ENCODE results near the gene CBX4. TPM values are rescaled to one million over a fixed set of nuclear protein-coding genes. Genes with fewer than 3 reads are reported as not detected.

Gene CBX4
- total and polyA plus RNA-seq, 10 donors, result 12.3 to 48.0 (median 25.4) TPM

GRCh38 chr17:79864617-79865250, 25.5 kb upstream of the CBX4 start:
- peak; percentile 49 for DNase-seq
- WGBS, 5 donors, result 80 to 90% (median 85%) methylated on average over 20 of the region's 20 CpGs
- peaks cover 0 to 31% (median 11%) of the 10 kb centered on the region in 6 donors for H3K4me1 ChIP-seq
- intact Hi-C loops (cut with DNase I; ENCODE audit: low total_unique reads), result no loop called here
- TF ChIP-seq POLR2A (IDR thresholded peaks at IDR 0.05) (no peak), POLR2AphosphoS5 (IDR thresholded peaks at IDR 0.05) (no peak), CTCF (IDR thresholded peaks at IDR 0.05 in 8 of 11, conservative IDR thresholded peaks at IDR 0.05 in 3 of 11) (no peak)
- H3K4me3 ChIP-seq, result no peak overlapping the region
- H3K27ac ChIP-seq, result no peak overlapping the region
- H3K9me3 ChIP-seq, result no peaks in the 10 kb centered on the region
- H3K36me3 ChIP-seq, result no peaks in the 10 kb centered on the region
- peaks cover 0 to 63% (median 0%) of the 10 kb centered on the region in 7 donors for H3K27me3 ChIP-seq (replicated peaks in 1 of 7)

GRCh38 chr17:79864147-79864546, 24.9 kb upstream of the CBX4 start:
- H3K36me3 ChIP-seq, result no peaks in the 10 kb centered on the region
- 88 to 92% (median 89%) methylated on average over 9 of the region's 9 CpGs for WGBS, 5 donors
- TF ChIP-seq POLR2AphosphoS5 (IDR thresholded peaks at IDR 0.05) (no peak), POLR2A (IDR thresholded peaks at IDR 0.05) (no peak), CTCF (IDR thresholded peaks at IDR 0.05 in 8 of 11, conservative IDR thresholded peaks at IDR 0.05 in 3 of 11) (no peak)
- no peak overlapping the region for H3K4me3 ChIP-seq
- no peak for DNase-seq
- H3K4me1 ChIP-seq, result peaks cover 0 to 31% (median 11%) of the 10 kb centered on the region in 6 donors
- no peak overlapping the region for H3K27ac ChIP-seq
- H3K9me3 ChIP-seq, result no peaks in the 10 kb centered on the region
- peaks cover 0 to 64% (median 0%) of the 10 kb centered on the region in 7 donors for H3K27me3 ChIP-seq (replicated peaks in 1 of 7)
- intact Hi-C loops (cut with DNase I; ENCODE audit: low total_unique reads), result no loop called here

GRCh38 chr17:79862771-79863440, 23.7 kb upstream of the CBX4 start:
- Histone ChIP-seq H3K36me3 (no peaks in the 10 kb centered on the region), H3K4me1 (peaks cover 0 to 31% (median 11%) of the 10 kb centered on the region in 6 donors), H3K27me3 (replicated peaks in 1 of 7) (peaks cover 0 to 70% (median 0%) of the 10 kb centered on the region in 7 donors), H3K27ac (no peak overlapping the region), H3K9me3 (no peaks in the 10 kb centered on the region), H3K4me3 (no peak overlapping the region)
- peak; percentile 73 for DNase-seq
- TF ChIP-seq POLR2AphosphoS5 (IDR thresholded peaks at IDR 0.05), result no peak
- no peak for TF ChIP-seq CTCF (IDR thresholded peaks at IDR 0.05 in 8 of 11, conservative IDR thresholded peaks at IDR 0.05 in 3 of 11)
- no peak for TF ChIP-seq POLR2A (IDR thresholded peaks at IDR 0.05)
- 71 to 84% (median 80%) methylated on average over 12 to 13 of the region's 13 CpGs for WGBS, 5 donors
- intact Hi-C loops (cut with DNase I; ENCODE audit: low total_unique reads), result no loop called here

- H3K9me3 ChIP-seq, result no peaks in the 10 kb centered on the region
- H3K36me3 ChIP-seq, result no peaks in the 10 kb centered on the region
- peaks cover 0 to 32% (median 11%) of the 10 kb centered on the region in 6 donors for H3K4me1 ChIP-seq
- WGBS, 5 donors, result 24 to 58% (median 32%) methylated on average over 5 of the region's 5 CpGs
- intact Hi-C loops (cut with DNase I; ENCODE audit: low total_unique reads), result no loop called here
- H3K27ac ChIP-seq, result peak overlapping the region in 1 of 8 donors; percentile 8
- TF ChIP-seq POLR2AphosphoS5 (IDR thresholded peaks at IDR 0.05), result peak in 1 of 3 donors; percentile 35
- no peak for TF ChIP-seq CTCF (IDR thresholded peaks at IDR 0.05 in 8 of 11, conservative IDR thresholded peaks at IDR 0.05 in 3 of 11)
- no peak overlapping the region for H3K4me3 ChIP-seq
- peak; percentile 52 for DNase-seq
- H3K27me3 ChIP-seq (replicated peaks in 1 of 7), result peaks cover 0 to 76% (median 0%) of the 10 kb centered on the region in 7 donors
These were observed 23.0 kb upstream of the CBX4 start for GRCh38 chr17:79862238-79862637.
